DOHH2 (cell line): ENCODE measurements around the gene RAB7A.

Experiments
- EZH2phosphoT487 ChIP-seq: fragments of 200-600 bp; sonication (generic); IDR thresholded peaks from 2 replicates; pipeline ENCODE4 v1.6.1; 2017; ENCODE audit warnings: borderline replicate concordance, mild to moderate bottlenecking, antibody characterized with exemption, low read length, moderate library complexity, mixed read lengths
- TF ChIP-seq, protein P1 (sequence below): fragments of 200-600 bp; sonication (generic); IDR thresholded peaks from one replicate; pipeline ENCODE4 v1.5.1; 2014; ENCODE audit warnings: antibody characterized with exemption, mild to moderate bottlenecking, low read depth, low read length; ENCODE audit not compliant: poor library complexity, severe bottlenecking

GRCh38 chr3:128805772-128806171 is 79.8 kb downstream of the RAB7A start:
- TF ChIP-seq EZH2phosphoT487 = no peak
- TF ChIP-seq, protein P1, sequence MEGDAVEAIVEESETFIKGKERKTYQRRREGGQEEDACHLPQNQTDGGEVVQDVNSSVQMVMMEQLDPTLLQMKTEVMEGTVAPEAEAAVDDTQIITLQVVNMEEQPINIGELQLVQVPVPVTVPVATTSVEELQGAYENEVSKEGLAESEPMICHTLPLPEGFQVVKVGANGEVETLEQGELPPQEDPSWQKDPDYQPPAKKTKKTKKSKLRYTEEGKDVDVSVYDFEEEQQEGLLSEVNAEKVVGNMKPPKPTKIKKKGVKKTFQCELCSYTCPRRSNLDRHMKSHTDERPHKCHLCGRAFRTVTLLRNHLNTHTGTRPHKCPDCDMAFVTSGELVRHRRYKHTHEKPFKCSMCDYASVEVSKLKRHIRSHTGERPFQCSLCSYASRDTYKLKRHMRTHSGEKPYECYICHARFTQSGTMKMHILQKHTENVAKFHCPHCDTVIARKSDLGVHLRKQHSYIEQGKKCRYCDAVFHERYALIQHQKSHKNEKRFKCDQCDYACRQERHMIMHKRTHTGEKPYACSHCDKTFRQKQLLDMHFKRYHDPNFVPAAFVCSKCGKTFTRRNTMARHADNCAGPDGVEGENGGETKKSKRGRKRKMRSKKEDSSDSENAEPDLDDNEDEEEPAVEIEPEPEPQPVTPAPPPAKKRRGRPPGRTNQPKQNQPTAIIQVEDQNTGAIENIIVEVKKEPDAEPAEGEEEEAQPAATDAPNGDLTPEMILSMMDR = no peak
